Effector CD4-positive, alpha-beta T cell (primary cell): ENCODE data around the gene GPR55.

ENCODE experiments used
- DNase-seq: peaks from one replicate; pipeline ENCODE4 v3.0.0-alpha.2; 2020

The GPR55 gene

GRCh38 chr2:230865766-230866755, 59.0 kb downstream of the GPR55 start:
- no peak for DNase-seq

GRCh38 chr2:230865307-230865765, 59.7 kb downstream of the GPR55 start:
- DNase-seq, result no peak

GRCh38 chr2:230864605-230865306, 60.3 kb downstream of the GPR55 start, which contains the start of gene ITM2C:
ITM2C (plus strand) TSS chr2:230864942; CDS start chr2:230865026, 84 bp downstream.
- peak; percentile 63 for DNase-seq

- DNase-seq, result no peak
Observed at GRCh38 chr2:230864122-230864604, 60.9 kb downstream of the GPR55 start.

- no peak for DNase-seq
Observed at GRCh38 chr2:230863442-230864121, 61.5 kb downstream of the GPR55 start.

GRCh38 chr2:230863031-230863430, 62.0 kb downstream of the GPR55 start:
- DNase-seq, result no peak

GRCh38 chr2:230862292-230862691, 62.8 kb downstream of the GPR55 start:
- DNase-seq, result no peak

- DNase-seq, result no peak
Observed at GRCh38 chr2:230861552-230862255, 63.3 kb downstream of the GPR55 start.
